EH (cell line): Measurements from ENCODE around the gene SBNO2.

Source experiments
- DNase-seq: peaks from one replicate; pipeline ENCODE4 v3.0.0-alpha.2; 2015; ENCODE audit warnings: low read depth

SBNO2 gene

GRCh38 chr19:1173845-1174809, at the start of gene SBNO2:
TSS of gene SBNO2 (minus strand) at chr19:1174268. CDS start at chr19:1154276, 19,992 bp downstream.
- peak; percentile 88 for DNase-seq

- DNase-seq: peak; percentile 53
Measured at GRCh38 chr19:1223018-1223855, 49.2 kb upstream of the SBNO2 start.

DNA sequence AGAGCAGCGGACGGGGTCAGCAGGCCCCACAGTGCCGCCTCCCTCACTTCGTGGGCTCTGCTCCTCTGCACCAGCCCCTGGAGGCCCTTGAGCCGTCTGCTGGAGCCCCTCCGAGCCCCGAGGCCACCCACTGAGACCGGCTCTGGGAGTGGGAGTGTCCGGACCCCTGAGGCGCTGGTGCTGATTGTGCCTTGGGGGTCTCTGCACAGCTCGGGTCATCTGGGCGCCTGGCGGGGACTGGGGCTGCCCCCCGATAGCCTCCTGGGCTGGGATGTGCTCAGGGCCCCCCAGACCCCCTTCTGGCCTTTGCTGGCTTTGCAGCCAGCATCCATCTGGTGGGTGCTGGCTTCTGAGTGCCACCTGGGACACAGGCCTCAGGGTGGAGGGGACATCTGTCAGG, 48.3 kb upstream of the SBNO2 start:
- no peak for DNase-seq

DNA sequence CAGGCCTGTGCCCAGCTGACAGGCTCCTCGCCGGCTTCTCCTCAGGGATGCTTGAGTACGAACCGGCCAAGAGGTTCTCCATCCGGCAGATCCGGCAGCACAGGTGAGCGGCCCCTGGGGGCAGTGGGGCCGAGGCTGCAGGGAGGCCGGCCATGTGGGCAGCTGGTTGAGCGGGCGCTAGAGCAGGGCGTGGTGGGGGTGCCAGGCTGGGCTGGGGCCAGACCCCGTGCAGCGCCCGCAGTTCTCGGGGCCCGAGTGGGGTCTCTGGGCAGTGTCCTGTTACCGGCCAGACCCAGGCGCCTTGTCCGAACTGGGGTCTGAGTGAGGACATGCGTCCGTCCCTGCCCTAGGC, 47.8 kb upstream of the SBNO2 start:
- DNase-seq: no peak

- DNase-seq: peak; percentile 66
Measured at GRCh38 chr19:1220976-1221903, 47.2 kb upstream of the SBNO2 start.

- no peak for DNase-seq
Measured at GRCh38 chr19:1220477-1220930, 46.4 kb upstream of the SBNO2 start.

DNA sequence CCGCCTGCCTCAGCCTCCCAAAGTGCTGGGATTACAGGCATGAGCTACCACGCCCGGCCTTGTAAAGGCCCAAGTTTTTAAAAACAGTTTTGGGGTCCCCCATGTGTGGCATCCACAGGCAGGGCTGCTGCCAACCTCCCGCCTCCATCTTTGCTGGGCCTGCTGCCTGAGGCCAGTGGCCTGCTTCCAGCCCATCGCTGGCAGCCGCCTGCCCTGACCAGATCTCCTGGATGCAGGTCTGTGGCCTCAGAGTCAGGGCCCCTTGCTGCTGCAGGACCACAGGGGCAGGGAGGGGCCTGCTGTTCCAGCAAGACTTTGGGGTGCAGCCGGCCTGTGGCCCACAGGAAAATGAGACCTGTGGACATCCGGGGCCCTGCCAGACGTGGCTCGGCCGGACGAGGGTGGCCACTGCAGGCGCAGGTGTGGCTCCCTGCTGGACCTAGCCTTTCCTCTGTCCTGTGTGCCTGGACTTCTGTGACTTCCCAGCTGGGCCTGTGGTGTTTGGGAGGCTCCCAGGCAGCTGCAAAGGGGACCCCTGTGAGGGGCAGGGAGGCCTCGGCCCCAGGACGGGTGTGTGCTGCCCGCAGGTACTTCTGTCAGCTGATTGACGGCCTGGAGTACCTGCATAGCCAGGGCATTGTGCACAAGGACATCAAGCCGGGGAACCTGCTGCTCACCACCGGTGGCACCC, 45.9 kb upstream of the SBNO2 start:
- no peak for DNase-seq

DNA sequence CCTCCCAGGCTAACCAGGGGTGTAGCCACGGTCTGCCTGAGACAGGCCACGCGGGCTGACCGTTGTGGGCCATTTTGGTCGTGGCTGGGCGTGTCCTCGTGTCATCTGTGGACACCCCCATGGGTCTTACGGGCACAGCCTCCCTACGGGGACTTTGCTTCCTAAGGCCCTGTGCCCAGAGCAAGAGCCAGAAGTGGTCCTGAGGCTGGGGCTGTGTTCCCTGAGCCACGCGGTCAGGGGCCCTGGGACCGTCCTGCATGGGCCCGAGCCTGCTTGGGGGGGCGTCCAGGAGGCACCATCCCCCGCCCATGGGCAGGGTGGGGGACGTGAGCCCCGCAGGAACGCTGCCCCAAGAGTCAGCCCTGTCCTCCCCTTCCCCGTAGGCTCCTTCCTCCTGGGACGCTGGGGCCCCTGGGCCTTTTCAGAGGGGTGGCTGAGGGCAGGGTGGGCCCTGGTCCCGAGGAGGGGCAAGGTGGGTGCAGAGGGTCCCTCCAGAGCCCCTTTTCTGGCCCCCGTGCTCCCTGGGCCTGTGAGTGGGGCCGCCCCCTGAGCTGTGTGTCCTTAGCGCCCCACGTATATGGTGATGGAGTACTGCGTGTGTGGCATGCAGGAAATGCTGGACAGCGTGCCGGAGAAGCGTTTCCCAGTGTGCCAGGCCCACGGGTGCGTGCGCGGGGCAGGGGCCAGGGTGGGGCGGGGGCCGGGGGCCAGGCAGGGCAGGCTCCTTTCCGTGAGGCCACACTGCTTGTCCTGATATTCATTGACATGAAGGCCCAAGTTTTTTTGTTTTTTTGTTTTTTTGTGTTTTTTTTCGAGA, 44.9 kb upstream of the SBNO2 start:
- no peak for DNase-seq

DNA sequence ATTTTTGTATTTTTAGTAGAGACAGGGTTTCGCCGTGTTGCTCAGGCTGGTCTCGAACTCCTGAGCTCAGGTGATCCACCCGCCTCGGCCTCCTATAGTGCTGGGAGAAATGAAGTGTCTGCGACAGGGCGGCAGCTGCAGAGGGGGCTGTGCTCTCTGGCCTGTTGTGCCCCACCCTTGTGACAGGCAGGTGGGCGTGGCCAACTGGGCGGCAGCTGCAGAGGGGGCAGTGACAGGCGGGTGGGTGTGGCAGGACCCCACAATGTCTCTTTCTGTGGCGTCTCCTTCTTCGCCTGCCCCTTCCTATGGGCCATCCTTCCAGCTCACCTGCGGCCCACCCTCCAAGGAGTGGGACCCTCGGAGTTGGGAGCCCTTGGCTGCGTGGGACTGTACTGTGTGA, 43.3 kb upstream of the SBNO2 start:
- no peak for DNase-seq

GRCh38 chr19:1216756-1217155, 42.7 kb upstream of the SBNO2 start:
- DNase-seq: no peak

DNA sequence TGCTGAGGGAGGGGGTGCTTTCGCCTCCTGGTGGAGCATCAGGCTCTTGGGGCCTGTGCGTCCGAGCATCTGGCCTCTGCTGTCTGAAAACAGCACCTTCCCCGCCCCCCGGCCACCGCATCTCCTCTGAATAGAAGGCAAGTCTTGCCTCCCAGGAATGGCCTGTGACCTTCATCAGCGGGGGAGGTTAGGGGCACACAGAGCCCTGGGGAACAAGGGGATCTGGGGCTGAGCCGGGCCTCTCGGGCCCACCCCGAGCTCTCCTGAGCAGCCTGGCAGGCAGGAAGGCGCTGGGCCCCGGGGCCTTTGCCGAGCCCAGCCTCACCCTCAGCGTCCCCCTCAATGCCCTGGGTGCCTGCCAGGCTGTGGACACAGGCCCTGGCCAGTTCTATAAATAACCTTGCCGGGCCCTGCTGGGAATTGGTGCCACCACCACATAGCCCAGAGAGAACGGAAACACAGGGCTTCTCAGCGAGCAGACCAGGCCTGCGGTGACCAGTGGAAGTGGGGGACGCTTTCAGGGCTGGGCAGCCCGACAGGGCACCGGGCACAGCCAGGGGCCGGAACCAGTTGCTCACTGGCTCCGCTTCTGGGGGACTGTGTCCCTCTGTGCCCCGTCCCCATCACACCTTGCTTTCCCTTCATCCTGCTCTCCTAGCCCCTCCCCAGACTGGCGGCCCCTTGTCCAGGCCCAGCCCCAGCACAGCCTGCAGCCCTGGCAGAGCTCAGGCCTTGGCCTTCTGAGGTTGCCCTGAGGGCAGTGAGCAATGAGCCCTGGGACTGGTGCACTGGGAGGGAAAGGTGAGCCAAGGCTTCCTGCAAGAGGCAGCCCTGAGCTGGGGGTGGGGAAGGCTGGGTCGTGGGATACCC, 41.0 kb upstream of the SBNO2 start:
- peak; percentile 72 for DNase-seq

DNA sequence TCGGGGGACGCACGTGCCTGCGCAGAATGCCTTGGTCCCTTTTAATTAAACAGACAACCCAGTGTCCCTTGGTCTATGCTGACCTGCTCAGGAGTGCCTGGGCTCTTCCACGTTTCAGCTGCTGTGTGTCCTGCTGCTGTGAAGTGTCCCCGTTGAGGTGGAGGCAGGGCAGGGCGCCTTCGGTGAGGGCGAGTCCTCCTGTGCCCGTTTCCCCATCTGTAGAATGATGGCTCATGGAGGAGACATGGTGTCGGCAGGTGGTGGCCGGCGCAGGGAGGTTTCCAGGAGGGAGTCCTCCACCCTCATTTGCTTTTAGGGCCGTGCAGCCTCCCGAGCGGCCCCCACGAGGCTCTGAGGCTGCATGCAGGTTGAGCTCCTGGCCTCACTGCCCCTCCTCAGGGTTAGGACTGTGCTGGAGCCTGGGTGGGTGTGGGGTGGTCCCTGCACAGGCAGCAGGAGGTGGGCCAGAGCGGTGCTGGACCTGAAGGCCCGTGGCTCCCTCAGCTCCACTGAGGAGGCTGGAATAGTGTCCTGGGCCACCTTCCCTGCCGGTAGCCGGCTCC, 40.3 kb upstream of the SBNO2 start:
- DNase-seq: no peak

GRCh38 chr19:1213391-1214286, 39.6 kb upstream of the SBNO2 start:
- DNase-seq: peak; percentile 90

GRCh38 chr19:1211494-1212234, 37.6 kb upstream of the SBNO2 start:
- no peak for DNase-seq

GRCh38 chr19:1210227-1210538, 36.1 kb upstream of the SBNO2 start:
- no peak for DNase-seq

DNA sequence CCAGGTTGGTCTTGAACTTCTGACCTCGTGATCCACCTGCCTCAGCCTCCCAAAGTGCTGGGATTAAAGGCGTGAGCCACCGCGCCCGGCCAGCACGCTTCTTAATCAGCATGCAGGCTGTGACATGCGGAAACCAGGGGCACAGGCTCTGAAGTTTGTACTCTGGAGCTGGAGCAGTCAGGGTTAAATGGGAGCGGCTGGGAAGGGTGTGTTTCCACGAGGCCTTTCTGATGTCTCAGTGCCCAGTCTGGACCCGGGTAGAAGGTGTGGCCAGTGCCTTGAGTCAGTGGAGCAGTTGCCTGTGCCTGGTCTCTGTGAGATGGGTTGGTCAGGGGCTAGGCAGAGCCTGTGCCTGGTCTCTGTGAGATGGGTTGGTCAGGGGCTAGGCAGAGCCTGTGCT, 34.8 kb upstream of the SBNO2 start:
- DNase-seq: peak; percentile 30

DNA sequence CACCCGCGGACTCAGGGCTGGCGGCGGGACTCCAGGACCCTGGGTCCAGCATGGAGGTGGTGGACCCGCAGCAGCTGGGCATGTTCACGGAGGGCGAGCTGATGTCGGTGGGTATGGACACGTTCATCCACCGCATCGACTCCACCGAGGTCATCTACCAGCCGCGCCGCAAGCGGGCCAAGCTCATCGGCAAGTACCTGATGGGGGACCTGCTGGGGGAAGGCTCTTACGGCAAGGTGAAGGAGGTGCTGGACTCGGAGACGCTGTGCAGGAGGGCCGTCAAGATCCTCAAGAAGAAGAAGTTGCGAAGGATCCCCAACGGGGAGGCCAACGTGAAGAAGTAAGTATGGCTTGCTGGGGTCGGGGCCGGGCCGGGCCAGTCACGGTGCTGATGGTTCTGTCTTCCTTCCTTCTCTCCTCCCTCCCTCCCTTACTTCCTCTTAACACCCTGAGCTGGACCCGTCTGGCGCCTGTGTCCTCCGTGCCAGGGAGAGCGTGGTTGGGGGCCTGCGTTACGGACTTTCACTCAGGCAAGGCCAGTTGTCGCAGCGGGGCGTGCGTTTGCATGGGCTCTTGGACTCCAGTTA, 32.9 kb upstream of the SBNO2 start:
- no peak for DNase-seq
